Endothelial cell of umbilical vein (primary cell): ENCODE results near the gene FYB2. TPM values are rescaled to one million over a fixed set of nuclear protein-coding genes. Genes with fewer than 3 reads are reported as not detected.

Experiments
- BruUV-seq: library from RNA; stranded (reverse); fragments of 400-500 nt; replicated peaks from 2 replicates; lab custom pipeline; 2021; lab: Mats Ljungman, UMichigan
- CTCF ChIA-PET: fragments of 300-600, 350-600 bp; sonication (Branson Sonifier 250); formaldehyde crosslinking; loops from one replicate; lab custom pipeline; 2021; ENCODE audit warnings: antibody characterized with exemption, inconsistent platforms; lab: Charles Lee
- POLR2A ChIA-PET: fragments of 300-600, 350-600 bp; sonication (Branson Sonifier 250); formaldehyde crosslinking; loops from one replicate; lab custom pipeline; 2021; ENCODE audit warnings: antibody characterized with exemption, inconsistent platforms; lab: Charles Lee
- DNase-seq: peaks from one replicate; pipeline ENCODE4 v3.0.0-alpha.2; 2011; ENCODE audit warnings: low read depth, low spot score
- FAIRE-seq: peaks from 2 replicates; lab custom pipeline; 2011; peaks lifted over from hg19 to GRCh38; lab: Jason Lieb, UNC
- H2AFZ ChIP-seq: 2 replicates; pipeline ENCODE4 v1.6.0; 2012; ENCODE audit warnings: low read depth, low read length, control low read depth, inconsistent platforms
- H3K27ac ChIP-seq: 2 replicates; pipeline ENCODE4 v1.5.1; 2011; ENCODE audit warnings: low read depth, mild to moderate bottlenecking, control low read depth, low read length, moderate library complexity; ENCODE audit not compliant: insufficient read depth
- H3K27me3 ChIP-seq, 2 experiments: 2 replicates each; pipeline versions ENCODE4 v1.6.0 to v1.6.1; 2011; ENCODE audit warnings: low read length in 2 of 2, mixed read lengths in 1 of 2; ENCODE audit not compliant: control insufficient read depth in 2 of 2, insufficient read depth in 2 of 2
- H3K36me3 ChIP-seq, 2 experiments: 2 replicates in 1 of 2; 3 replicates in 1 of 2; pipeline ENCODE4 v1.5.1; 2011; ENCODE audit warnings: low read length in 2 of 2, mild to moderate bottlenecking in 1 of 2, moderate library complexity in 1 of 2; ENCODE audit not compliant: control insufficient read depth in 2 of 2, insufficient read depth in 2 of 2; ENCODE audit errors: extremely low read depth in 1 of 2
- H3K4me1 ChIP-seq: 3 replicates; pipeline ENCODE4 v1.5.1; 2011; ENCODE audit warnings: mild to moderate bottlenecking, low read length; ENCODE audit not compliant: control insufficient read depth, insufficient read depth; ENCODE audit errors: extremely low read depth
- H3K4me2 ChIP-seq: 2 replicates; pipeline ENCODE4 v1.6.1; 2011; ENCODE audit warnings: low read length, control low read depth, mixed read lengths; ENCODE audit not compliant: insufficient read depth
- H3K4me3 ChIP-seq, 3 experiments: fragments of 200-600 bp in 1 of 3; sonication (generic), shearing (Covaris generic) in 1 of 3; replicated peaks in 1 of 3; 2 replicates each; pipeline ENCODE4 v1.5.1; 2011 to 2016; ENCODE audit warnings: control low read depth in 3 of 3, low read length in 3 of 3, mild to moderate bottlenecking in 2 of 3, inconsistent platforms in 1 of 3, low read depth in 1 of 3, moderate library complexity in 1 of 3; ENCODE audit not compliant: insufficient read depth in 1 of 3
- H3K79me2 ChIP-seq: 2 replicates; pipeline ENCODE4 v1.6.0; 2012; ENCODE audit warnings: low read length, inconsistent platforms; ENCODE audit not compliant: control insufficient read depth, insufficient read depth
- H3K9ac ChIP-seq: replicated peaks from 2 replicates; pipeline ENCODE3; 2011; ENCODE audit warnings: low read length, control low read depth; ENCODE audit not compliant: insufficient read depth; ENCODE audit errors: extremely low read depth
- H3K9me1 ChIP-seq: replicated peaks from 3 replicates; pipeline ENCODE4 v1.6.0; 2011; ENCODE audit warnings: mild to moderate bottlenecking, low read length; ENCODE audit not compliant: control insufficient read depth, insufficient read depth; ENCODE audit errors: extremely low read depth
- H3K9me3 ChIP-seq: replicated peaks from 2 replicates; pipeline ENCODE4 v1.5.1; 2012; ENCODE audit warnings: low read length, inconsistent platforms; ENCODE audit not compliant: control insufficient read depth, insufficient read depth
- H4K20me1 ChIP-seq: replicated peaks from 2 replicates; pipeline ENCODE3; 2011; ENCODE audit warnings: mild to moderate bottlenecking, low read length; ENCODE audit not compliant: control insufficient read depth, insufficient read depth; ENCODE audit errors: extremely low read depth
- CTCF ChIP-seq, 2 donors: IDR thresholded peaks; 1 replicate in 1 of 2; 2 replicates in 1 of 2; pipeline ENCODE4 v1.5.1; 2011; ENCODE audit warnings: low read length in 2 of 2, mild to moderate bottlenecking in 2 of 2, moderate library complexity in 2 of 2, control low read depth in 1 of 2, inconsistent platforms in 1 of 2, low read depth in 1 of 2; ENCODE audit not compliant: insufficient read depth in 1 of 2; ENCODE audit errors: extremely low read depth in 1 of 2
- EZH2 ChIP-seq: IDR thresholded peaks from 2 replicates; pipeline ENCODE4 v1.6.1; 2012; ENCODE audit warnings: borderline replicate concordance, low read depth, mild to moderate bottlenecking, moderate library complexity, low read length, inconsistent platforms; ENCODE audit not compliant: severe bottlenecking
- FOS ChIP-seq: IDR thresholded peaks from 2 replicates; pipeline ENCODE4 v1.6.1; 2011; ENCODE audit warnings: mild to moderate bottlenecking, low read length, moderate library complexity, borderline replicate concordance; ENCODE audit not compliant: insufficient read depth
- GATA2 ChIP-seq: IDR thresholded peaks from 2 replicates; pipeline ENCODE4 v1.7.0; 2011; ENCODE audit warnings: low read depth, mild to moderate bottlenecking, moderate library complexity, mixed read lengths, low read length; ENCODE audit not compliant: insufficient read length, insufficient read depth
- JUN ChIP-seq: IDR thresholded peaks from 2 replicates; pipeline ENCODE4 v1.6.1; 2011; ENCODE audit warnings: borderline replicate concordance, low read depth; ENCODE audit not compliant: insufficient read length, insufficient read depth
- MAX ChIP-seq: IDR thresholded peaks from 2 replicates; pipeline ENCODE4 v1.6.1; 2011; ENCODE audit not compliant: insufficient read depth, insufficient read length
- MYC ChIP-seq: IDR thresholded peaks from one replicate; pipeline ENCODE4 v1.6.1; 2011; ENCODE audit warnings: mild to moderate bottlenecking, low read depth, low read length
- POLR2A ChIP-seq: IDR thresholded peaks from 2 replicates; pipeline ENCODE4 v1.6.1; 2012; ENCODE audit warnings: low read depth, mild to moderate bottlenecking, control low read depth, low read length
- POLR2AphosphoS5 ChIP-seq: IDR thresholded peaks from 2 replicates; pipeline ENCODE4 v1.6.1; 2012; ENCODE audit warnings: low read depth, mild to moderate bottlenecking, control low read depth, low read length, moderate library complexity; ENCODE audit not compliant: insufficient read depth
- dilution Hi-C: fragments of 300-500 bp; cut with MboI; formaldehyde crosslinking; loops from one replicate; pipeline ENCODE4 v1.15.0; 2019; ENCODE audit warnings: low sequenced_read_pairs; ENCODE audit not compliant: extremely low pct_ligation_motif_present
- intact Hi-C: fragments of 100-400 bp; cut with micrococcal nuclease; formaldehyde crosslinking; loops from one replicate; pipeline ENCODE4 v1.10.0; 2022
- polyA plus RNA-seq, 4 experiments: library from polyadenylated mRNA; depleted of rRNA in 3 of 4; stranded (reverse) in 3 of 4; unstranded in 1 of 4; fragments of >200 nt; gene quantifications; 2 replicates each; pipeline versions ENCODE4 v1.2.1 to v1.2.3, GENCODE V29; 2011 to 2012; ENCODE audit warnings: missing spikeins in 1 of 4
- total RNA-seq: library from RNA; stranded (reverse); gene quantifications from 2 replicates; pipeline ENCODE4 v1.2.3, GENCODE V29; 2021

The FYB2 gene
- total and polyA plus RNA-seq, 2 donors (not counting 3 experiments of a cell fraction or from before 2014, with no cell fraction given) = not detected

- H3K9me1 ChIP-seq = no peaks in the 10 kb centered on the region
- intact Hi-C loops = no loop called here
- no peak for TF ChIP-seq MAX
- TF ChIP-seq JUN = no peak
- no peak overlapping the region for H3K4me2 ChIP-seq
- BruUV-seq = no TSS peak
- dilution Hi-C loops = no loop called here
- no peaks in the 10 kb centered on the region for H3K36me3 ChIP-seq
- no peaks in the 10 kb centered on the region for H3K27me3 ChIP-seq
- H3K4me1 ChIP-seq = no peaks in the 10 kb centered on the region
- no peak overlapping the region for H3K9ac ChIP-seq
- no peak overlapping the region for H3K4me3 ChIP-seq
- no peaks in the 10 kb centered on the region for H3K9me3 ChIP-seq
- POLR2A ChIA-PET = no interaction called here
- FAIRE-seq = no peak
- H3K27ac ChIP-seq = no peak overlapping the region
- H3K79me2 ChIP-seq = no peaks in the 10 kb centered on the region
- CTCF ChIA-PET = interaction anchor here (0.6 kb wide), 1 partner anchor 816 kb away, joined by 3 read pairs; no protein-coding TSS in a partner anchor
- no peak for DNase-seq
- no peaks in the 10 kb centered on the region for H4K20me1 ChIP-seq
- no peak overlapping the region for H2AFZ ChIP-seq
Observed at GRCh38 chr1:56788102-56788501, 31.1 kb downstream of the FYB2 start.

- H3K9ac ChIP-seq = no peak overlapping the region
- no peaks in the 10 kb centered on the region for H3K79me2 ChIP-seq
- FAIRE-seq (no peak), DNase-seq (no peak)
- H3K9me3 ChIP-seq = no peaks in the 10 kb centered on the region
- TF ChIP-seq MAX (no peak), FOS (no peak), JUN (no peak), EZH2 (no peak), GATA2 (no peak), CTCF (IDR thresholded peaks at IDR 0.05; ENCODE audit: extremely low read depth in 1 of 2, insufficient read depth in 1 of 2, low read depth in 1 of 2, low read length in 2 of 2) (no peak), MYC (no peak), POLR2A (no peak), POLR2AphosphoS5 (no peak)
- no peaks in the 10 kb centered on the region for H3K9me1 ChIP-seq
- ChIA-PET POLR2A (no interaction called here), CTCF (no interaction called here)
- intact Hi-C loops = no loop called here
- no peak overlapping the region for H3K4me2 ChIP-seq
- no peaks in the 10 kb centered on the region for H3K36me3 ChIP-seq
- H4K20me1 ChIP-seq = no peaks in the 10 kb centered on the region
- H3K4me3 ChIP-seq = no peak overlapping the region
- dilution Hi-C loops = no loop called here
- no peak overlapping the region for H3K27ac ChIP-seq
- H3K27me3 ChIP-seq = no peaks in the 10 kb centered on the region
- H3K4me1 ChIP-seq = no peaks in the 10 kb centered on the region
- BruUV-seq = no TSS peak
- no peak overlapping the region for H2AFZ ChIP-seq
Observed at GRCh38 chr1:56787330-56787729, 31.9 kb downstream of the FYB2 start.
